SJSA1 (cell line): Measurements from ENCODE around the gene SPN. TPM values are rescaled to one million over a fixed set of nuclear protein-coding genes. Genes with fewer than 3 reads are reported as not detected.
"Not testable (repeated sequence)": the region's sequence is repeated elsewhere in the genome, so short reads cannot be mapped to it uniquely, and the experiment has no call there.

Experiments
- DNase-seq, 2 experiments: peaks; one replicate each; pipeline ENCODE4 v3.0.0-alpha.2; 2015 to 2020; ENCODE audit warnings: low spot score in 2 of 2, low read depth in 1 of 2
- H3K27ac ChIP-seq: fragments of 250-450 bp; sonication (Bioruptor Pico); 2 replicates; pipeline ENCODE4 v1.5.1; 2020; ENCODE audit warnings: mild to moderate bottlenecking, moderate library complexity
- H3K27me3 ChIP-seq: fragments of 250-450 bp; sonication (Bioruptor Pico); replicated peaks from 2 replicates; pipeline ENCODE4 v1.5.1; 2020; ENCODE audit warnings: mild to moderate bottlenecking, moderate library complexity
- H3K36me3 ChIP-seq: fragments of 250-450 bp; sonication (Bioruptor Pico); 2 replicates; pipeline ENCODE4 v1.5.1; 2020; ENCODE audit warnings: mild to moderate bottlenecking
- H3K4me1 ChIP-seq: fragments of 250-450 bp; sonication (Bioruptor Pico); replicated peaks from 2 replicates; pipeline ENCODE4 v1.6.1; 2021; ENCODE audit warnings: mild to moderate bottlenecking
- H3K4me3 ChIP-seq: fragments of 250-450 bp; sonication (Bioruptor Pico); 2 replicates; pipeline ENCODE4 v1.5.1; 2020; ENCODE audit warnings: mild to moderate bottlenecking
- H3K9me3 ChIP-seq: fragments of 250-450 bp; sonication (Bioruptor Pico); replicated peaks from 2 replicates; pipeline ENCODE4 v1.5.1; 2020; ENCODE audit warnings: mild to moderate bottlenecking
- total RNA-seq: library from RNA; depleted of rRNA; stranded (reverse); fragments of >200 nt; shearing (Covaris generic); gene quantifications from 2 replicates; pipeline ENCODE4 v1.2.3, GENCODE V29; 2014

The SPN gene
- total RNA-seq, 1 experiment from 2014 or later = not detected

- Histone ChIP-seq H3K36me3 (no peaks in the 10 kb centered on the region), H3K27me3 (no peaks in the 10 kb centered on the region), H3K9me3 (no peaks in the 10 kb centered on the region), H3K4me1 (no peaks in the 10 kb centered on the region), H3K4me3 (no peak overlapping the region), H3K27ac (no peak overlapping the region)
- no peak for DNase-seq
Measured at GRCh38 chr16:29656688-29657523, 6.1 kb upstream of the SPN start.

GRCh38 chr16:29658705-29659104 lies 4.3 kb upstream of the SPN start:
- H3K4me1 ChIP-seq = no peaks in the 10 kb centered on the region
- H3K27ac ChIP-seq = no peak overlapping the region
- H3K27me3 ChIP-seq = no peaks in the 10 kb centered on the region
- no peaks in the 10 kb centered on the region for H3K9me3 ChIP-seq
- H3K4me3 ChIP-seq = no peak overlapping the region
- DNase-seq = no peak
- H3K36me3 ChIP-seq = no peaks in the 10 kb centered on the region

DNA sequence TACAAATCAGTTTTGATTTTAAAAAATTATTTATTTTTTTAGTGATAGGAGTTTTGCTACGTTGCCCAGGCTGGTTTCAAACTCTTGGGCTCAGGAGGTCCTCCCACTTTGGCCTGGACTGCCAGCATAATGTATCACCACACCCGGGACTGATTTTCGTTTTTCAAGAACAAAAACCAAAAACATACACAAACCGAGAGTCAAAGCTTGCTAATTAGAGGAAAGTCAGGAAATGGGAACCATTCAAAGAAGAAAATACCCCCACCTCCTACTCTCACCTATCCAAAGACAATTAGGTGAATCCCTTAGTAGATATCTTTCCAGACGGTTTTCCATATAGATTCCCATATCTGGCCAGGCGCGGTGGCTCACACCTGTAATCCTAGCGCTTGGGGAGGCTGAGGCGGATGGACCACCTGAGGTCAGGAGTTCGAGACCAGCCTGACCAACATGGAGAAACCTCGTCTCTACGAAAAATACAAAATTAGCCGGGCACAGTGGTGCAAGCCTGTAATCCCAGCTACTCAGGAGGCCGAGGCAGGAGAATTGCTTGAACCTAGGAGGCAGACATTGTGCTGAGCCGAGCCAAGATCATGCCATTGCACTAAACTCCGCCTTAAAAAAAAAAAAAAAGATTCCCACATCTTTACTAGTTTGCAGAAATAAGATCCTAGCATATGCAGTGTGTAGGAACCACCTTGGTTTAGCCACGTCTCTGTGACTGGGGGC lies 883 bp upstream of the SPN start:
- Histone ChIP-seq H3K27me3 (no peaks in the 10 kb centered on the region), H3K27ac (no peak overlapping the region), H3K4me1 (no peaks in the 10 kb centered on the region), H3K4me3 (no peak overlapping the region), H3K36me3 (no peaks in the 10 kb centered on the region), H3K9me3 (no peaks in the 10 kb centered on the region)
- no peak for DNase-seq

DNA sequence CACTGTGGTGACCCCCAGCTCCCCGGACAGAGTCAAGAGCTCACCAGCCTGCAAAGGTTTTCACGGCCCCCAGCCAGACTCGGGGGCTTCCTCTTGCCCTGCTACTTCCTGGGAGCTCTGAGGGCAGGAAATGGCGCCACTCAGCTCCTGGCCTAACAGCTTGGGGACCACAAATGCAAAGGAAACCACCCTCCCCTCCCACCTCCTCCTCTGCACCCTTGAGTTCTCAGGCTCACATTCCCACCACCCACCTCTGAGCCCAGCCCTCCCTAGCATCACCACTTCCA lies 375 bp upstream of the SPN start:
- H3K36me3 ChIP-seq = no peaks in the 10 kb centered on the region
- H3K4me1 ChIP-seq = no peaks in the 10 kb centered on the region
- no peaks in the 10 kb centered on the region for H3K9me3 ChIP-seq
- no peak overlapping the region for H3K4me3 ChIP-seq
- no peak for DNase-seq
- no peak overlapping the region for H3K27ac ChIP-seq
- H3K27me3 ChIP-seq = no peaks in the 10 kb centered on the region

DNA sequence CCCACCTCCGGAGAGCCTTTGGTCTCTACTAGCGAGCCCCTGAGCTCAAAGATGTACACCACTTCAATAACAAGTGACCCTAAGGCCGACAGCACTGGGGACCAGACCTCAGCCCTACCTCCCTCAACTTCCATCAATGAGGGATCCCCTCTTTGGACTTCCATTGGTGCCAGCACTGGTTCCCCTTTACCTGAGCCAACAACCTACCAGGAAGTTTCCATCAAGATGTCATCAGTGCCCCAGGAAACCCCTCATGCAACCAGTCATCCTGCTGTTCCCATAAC lies 702 bp downstream of the SPN start:
- no peaks in the 10 kb centered on the region for H3K36me3 ChIP-seq
- H3K27me3 ChIP-seq = no peaks in the 10 kb centered on the region
- no peaks in the 10 kb centered on the region for H3K9me3 ChIP-seq
- no peaks in the 10 kb centered on the region for H3K4me1 ChIP-seq
- H3K27ac ChIP-seq = no peak overlapping the region
- H3K4me3 ChIP-seq = no peak overlapping the region
- no peak for DNase-seq

DNA sequence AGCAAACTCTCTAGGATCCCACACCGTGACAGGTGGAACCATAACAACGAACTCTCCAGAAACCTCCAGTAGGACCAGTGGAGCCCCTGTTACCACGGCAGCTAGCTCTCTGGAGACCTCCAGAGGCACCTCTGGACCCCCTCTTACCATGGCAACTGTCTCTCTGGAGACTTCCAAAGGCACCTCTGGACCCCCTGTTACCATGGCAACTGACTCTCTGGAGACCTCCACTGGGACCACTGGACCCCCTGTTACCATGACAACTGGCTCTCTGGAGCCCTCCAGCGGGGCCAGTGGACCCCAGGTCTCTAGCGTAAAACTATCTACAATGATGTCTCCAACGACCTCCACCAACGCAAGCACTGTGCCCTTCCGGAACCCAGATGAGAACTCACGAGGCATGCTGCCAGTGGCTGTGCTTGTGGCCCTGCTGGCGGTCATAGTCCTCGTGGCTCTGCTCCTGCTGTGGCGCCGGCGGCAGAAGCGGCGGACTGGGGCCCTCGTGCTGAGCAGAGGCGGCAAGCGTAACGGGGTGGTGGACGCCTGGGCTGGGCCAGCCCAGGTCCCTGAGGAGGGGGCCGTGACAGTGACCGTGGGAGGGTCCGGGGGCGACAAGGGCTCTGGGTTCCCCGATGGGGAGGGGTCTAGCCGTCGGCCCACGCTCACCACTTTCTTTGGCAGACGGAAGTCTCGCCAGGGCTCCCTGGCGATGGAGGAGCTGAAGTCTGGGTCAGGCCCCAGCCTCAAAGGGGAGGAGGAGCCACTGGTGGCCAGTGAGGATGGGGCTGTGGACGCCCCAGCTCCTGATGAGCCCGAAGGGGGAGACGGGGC lies 1.3 kb downstream of the SPN start:
- Histone ChIP-seq H3K4me3 (no peak overlapping the region), H3K27me3 (no peaks in the 10 kb centered on the region), H3K4me1 (no peaks in the 10 kb centered on the region), H3K9me3 (no peaks in the 10 kb centered on the region), H3K27ac (no peak overlapping the region), H3K36me3 (no peaks in the 10 kb centered on the region)
- DNase-seq = no peak

DNA sequence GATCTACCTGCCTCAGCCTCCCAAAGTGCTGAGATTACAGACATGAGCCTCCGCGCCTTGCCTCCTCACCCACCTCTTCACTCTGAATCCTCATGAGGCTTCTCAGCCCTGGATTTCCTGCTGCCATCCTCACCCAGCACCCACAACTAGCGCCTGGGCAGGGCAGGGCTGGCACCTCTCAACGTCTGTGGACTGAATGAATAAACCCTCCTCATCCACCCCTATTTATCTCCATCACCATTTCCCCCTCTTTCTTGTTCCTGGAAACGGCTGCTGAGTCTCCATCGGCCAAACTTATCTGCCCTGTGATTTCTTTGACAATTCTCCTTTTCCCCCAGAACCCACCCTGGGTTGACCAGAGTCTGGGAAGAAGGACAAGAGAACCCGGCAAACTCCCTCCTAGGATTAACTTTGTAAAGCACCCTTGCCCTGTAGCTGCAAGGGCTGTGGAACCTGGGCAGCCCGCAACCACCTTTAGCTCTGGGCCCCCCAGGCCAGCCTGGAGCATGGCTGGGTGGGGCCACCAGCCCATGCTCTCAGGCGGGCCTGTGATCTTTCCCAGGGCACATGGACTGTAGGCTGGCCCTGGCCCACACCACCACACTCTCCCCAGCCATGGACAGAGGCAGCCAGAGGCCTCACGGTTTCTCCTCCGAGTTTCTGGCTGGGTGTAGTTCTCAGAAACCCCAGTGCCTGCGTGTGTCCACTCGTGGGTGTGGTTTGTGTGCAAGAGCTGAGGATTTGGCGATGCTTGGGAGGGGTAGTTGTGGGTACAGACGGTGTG lies 2.4 kb downstream of the SPN start:
- Histone ChIP-seq H3K4me3 (no peak overlapping the region), H3K36me3 (no peaks in the 10 kb centered on the region), H3K9me3 (no peaks in the 10 kb centered on the region), H3K27me3 (no peaks in the 10 kb centered on the region), H3K4me1 (no peaks in the 10 kb centered on the region), H3K27ac (no peak overlapping the region)
- no peak for DNase-seq

DNA sequence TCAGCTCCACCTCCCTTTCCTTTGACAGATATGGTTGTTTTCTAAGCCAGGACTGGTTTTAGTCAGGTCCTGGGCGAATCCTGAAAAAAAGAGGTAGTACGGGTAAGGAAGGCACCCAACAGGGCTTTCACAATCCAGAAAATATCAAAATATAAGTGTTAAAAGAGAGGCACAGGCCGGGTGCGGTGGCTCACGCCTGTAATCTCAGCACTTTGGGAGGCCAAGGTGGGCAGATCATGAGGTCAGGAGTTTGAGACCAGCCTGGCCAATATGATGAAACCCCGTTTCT lies 4.2 kb downstream of the SPN start:
- not testable (repeated sequence) for H3K27ac ChIP-seq, H3K4me3 ChIP-seq, DNase-seq, H3K36me3 ChIP-seq, H3K9me3 ChIP-seq, H3K27me3 ChIP-seq, H3K4me1 ChIP-seq

GRCh38 chr16:29667755-29668154 lies 4.7 kb downstream of the SPN start:
- no peaks in the 10 kb centered on the region for H3K36me3 ChIP-seq
- H3K27ac ChIP-seq = no peak overlapping the region
- no peaks in the 10 kb centered on the region for H3K27me3 ChIP-seq
- DNase-seq = no peak
- H3K9me3 ChIP-seq = no peaks in the 10 kb centered on the region
- no peak overlapping the region for H3K4me3 ChIP-seq
- no peaks in the 10 kb centered on the region for H3K4me1 ChIP-seq

- Histone ChIP-seq H3K27me3 (no peaks in the 10 kb centered on the region), H3K27ac (no peak overlapping the region), H3K36me3 (no peaks in the 10 kb centered on the region), H3K9me3 (no peaks in the 10 kb centered on the region), H3K4me3 (no peak overlapping the region), H3K4me1 (no peaks in the 10 kb centered on the region)
- DNase-seq = no peak
Measured at GRCh38 chr16:29668267-29668666, 5.2 kb downstream of the SPN start.

- no peaks in the 10 kb centered on the region for H3K9me3 ChIP-seq
- no peak overlapping the region for H3K27ac ChIP-seq
- H3K4me1 ChIP-seq = no peaks in the 10 kb centered on the region
- H3K27me3 ChIP-seq = no peaks in the 10 kb centered on the region
- no peak for DNase-seq
- no peak overlapping the region for H3K4me3 ChIP-seq
- no peaks in the 10 kb centered on the region for H3K36me3 ChIP-seq
Measured at GRCh38 chr16:29673501-29673900, 10.5 kb downstream of the SPN start.

- Histone ChIP-seq H3K9me3 (no peaks in the 10 kb centered on the region), H3K36me3 (no peaks in the 10 kb centered on the region)
- no peak for DNase-seq
Measured at GRCh38 chr16:29674188-29674587, 11.1 kb downstream of the SPN start.

DNA sequence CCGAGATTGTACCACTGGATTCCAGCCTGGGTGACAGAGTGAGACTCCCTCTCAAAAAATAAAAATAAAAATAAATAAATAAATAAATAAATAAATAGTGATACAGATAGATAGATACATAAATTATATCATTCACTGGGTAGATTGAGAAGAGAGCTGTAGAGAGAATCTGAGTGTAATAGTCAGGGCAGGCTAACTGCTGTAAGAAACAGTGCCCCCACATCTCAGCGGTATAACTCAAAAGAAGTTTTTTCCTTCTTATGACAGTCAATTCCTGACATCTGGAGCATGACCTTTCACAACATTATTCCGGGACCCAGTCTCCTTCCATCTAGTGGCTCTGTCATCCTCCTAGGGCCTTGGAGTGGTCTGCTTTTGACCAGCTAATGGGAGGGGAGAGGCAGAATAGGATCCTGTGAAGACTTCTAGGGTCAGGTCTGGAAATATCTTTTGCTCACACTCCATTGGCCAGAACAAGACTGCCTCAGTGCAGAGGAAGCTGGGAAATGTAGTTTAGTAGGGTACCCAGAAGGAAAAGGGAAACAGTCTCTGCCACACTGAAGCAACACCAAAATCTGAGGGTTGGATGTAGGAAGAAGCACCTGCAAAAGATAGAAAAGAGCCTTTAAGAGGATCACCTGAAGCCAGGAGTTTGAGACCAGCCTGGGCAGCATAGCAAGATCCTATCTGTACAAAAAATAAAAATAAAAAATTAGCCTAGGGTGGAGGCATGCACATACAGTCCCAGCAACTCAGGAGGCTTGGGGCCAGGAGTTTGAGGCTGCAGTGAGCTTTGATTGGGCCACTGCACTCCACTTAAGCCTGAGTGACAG lies 13.0 kb downstream of the SPN start:
- no peak overlapping the region for H3K4me3 ChIP-seq
- no peaks in the 10 kb centered on the region for H3K9me3 ChIP-seq
- no peak overlapping the region for H3K27ac ChIP-seq
- DNase-seq = no peak
- H3K4me1 ChIP-seq = no peaks in the 10 kb centered on the region
- no peaks in the 10 kb centered on the region for H3K36me3 ChIP-seq
- H3K27me3 ChIP-seq = no peaks in the 10 kb centered on the region

More at GRCh38 chr16:29674188-29674587, 11.1 kb downstream of the SPN start:
- Histone ChIP-seq H3K4me1 (no peaks in the 10 kb centered on the region), H3K27ac (no peak overlapping the region), H3K27me3 (no peaks in the 10 kb centered on the region), H3K4me3 (no peak overlapping the region)
